ENCODE results near the gene LCMT2.

DNA sequence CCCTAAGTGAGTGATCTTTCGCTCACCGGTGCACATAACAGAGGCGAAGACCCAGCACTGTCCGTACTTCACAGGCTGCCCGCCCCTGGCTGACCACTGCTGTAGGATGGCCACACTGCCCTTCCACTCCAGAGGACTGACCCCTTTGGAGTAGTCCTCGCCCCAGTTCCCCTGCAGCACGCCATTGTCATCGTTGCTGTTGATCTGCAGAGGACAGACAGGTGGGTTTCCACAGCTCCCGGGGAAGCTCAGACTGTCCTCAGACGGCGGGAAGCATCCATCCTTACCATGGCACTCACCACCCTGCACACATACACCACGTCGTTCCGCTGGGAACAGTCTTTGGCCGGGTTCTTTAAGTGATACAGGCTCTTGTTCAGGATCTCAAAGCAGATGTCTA, 43.1 kb downstream of the LCMT2 start:
- TF ChIP-seq, protein P1, sequence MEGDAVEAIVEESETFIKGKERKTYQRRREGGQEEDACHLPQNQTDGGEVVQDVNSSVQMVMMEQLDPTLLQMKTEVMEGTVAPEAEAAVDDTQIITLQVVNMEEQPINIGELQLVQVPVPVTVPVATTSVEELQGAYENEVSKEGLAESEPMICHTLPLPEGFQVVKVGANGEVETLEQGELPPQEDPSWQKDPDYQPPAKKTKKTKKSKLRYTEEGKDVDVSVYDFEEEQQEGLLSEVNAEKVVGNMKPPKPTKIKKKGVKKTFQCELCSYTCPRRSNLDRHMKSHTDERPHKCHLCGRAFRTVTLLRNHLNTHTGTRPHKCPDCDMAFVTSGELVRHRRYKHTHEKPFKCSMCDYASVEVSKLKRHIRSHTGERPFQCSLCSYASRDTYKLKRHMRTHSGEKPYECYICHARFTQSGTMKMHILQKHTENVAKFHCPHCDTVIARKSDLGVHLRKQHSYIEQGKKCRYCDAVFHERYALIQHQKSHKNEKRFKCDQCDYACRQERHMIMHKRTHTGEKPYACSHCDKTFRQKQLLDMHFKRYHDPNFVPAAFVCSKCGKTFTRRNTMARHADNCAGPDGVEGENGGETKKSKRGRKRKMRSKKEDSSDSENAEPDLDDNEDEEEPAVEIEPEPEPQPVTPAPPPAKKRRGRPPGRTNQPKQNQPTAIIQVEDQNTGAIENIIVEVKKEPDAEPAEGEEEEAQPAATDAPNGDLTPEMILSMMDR (IDR thresholded peaks at IDR 0.05), result no peak
- TF ChIP-seq POLR2A (IDR thresholded peaks at IDR 0.05), result no peak
